ENCODE results near the gene XPO5. TPM values are rescaled to one million over a fixed set of nuclear protein-coding genes. Genes with fewer than 3 reads are reported as not detected.
A peak's percentile ranks its signal among the peaks of the same experiment; 100 is the strongest.

Gene XPO5
- total RNA-seq, 1 experiment from 2014 or later: 97.8 TPM

GRCh38 chr6:43509142-43509983 lies 66.5 kb downstream of the XPO5 start:
- Mint-ChIP-seq H3K36me3 (peaks cover 31% of the 10 kb centered on the region), H3K4me3 (peak overlapping the region; percentile 88), H3K4me1 (peaks cover 25% of the 10 kb centered on the region), H3K9me3 (no peaks in the 10 kb centered on the region), H3K27ac (no peak overlapping the region), H3K27me3 (ENCODE audit: low read depth) (peaks cover 28% of the 10 kb centered on the region)
- ChIA-PET CTCF (interaction anchor here (0.5 to 3.1 kb wide), 16 partner anchors 8 to 362 kb away, joined by 3 to 31 read pairs (median 4); partner anchors contain the start of genes DNPH1, TJAP1 and ZNF318), POLR2A (interaction anchor here (1.1 to 1.4 kb wide), 3 partner anchors 17 to 581 kb away, joined by 3 to 4 read pairs (median 3); partner anchors contain the start of genes CNPY3 and CUL9)
- ATAC-seq (peak; percentile 3), DNase-seq (ENCODE audit: low spot score) (peak; percentile 40)
- TF ChIP-seq TEAD1 (CRISPR knock-in tag; IDR thresholded peaks at IDR 0.05): no peak
- 0 out of 2 replicates have a peak, but pooled peaks have one; percentile 27 for TF ChIP-seq ZNF219 (CRISPR knock-in tag; IDR thresholded peaks at IDR 0.05; ENCODE audit: borderline replicate concordance)
- peak; percentile 61; the same call in 1 of the 2 replicates for TF ChIP-seq NFE2L1 (CRISPR knock-in tag; IDR thresholded peaks at IDR 0.05)
- peak; percentile 72; the same call in 1 of the 2 replicates for TF ChIP-seq MAX (CRISPR knock-in tag; IDR thresholded peaks at IDR 0.05)
- 0 out of 2 replicates have a peak, but pooled peaks have one; percentile 52 for TF ChIP-seq KAT7 (CRISPR knock-in tag; IDR thresholded peaks at IDR 0.05; ENCODE audit: borderline replicate concordance)
- no peak for TF ChIP-seq ATF3 (CRISPR knock-in tag; conservative IDR thresholded peaks at IDR 0.05)
- 0 out of 2 replicates have a peak, but pooled peaks have one; percentile 20 for TF ChIP-seq USF1 (CRISPR knock-in tag; IDR thresholded peaks at IDR 0.05)

- DNase-seq (ENCODE audit: low spot score): no peak
- Mint-ChIP-seq H3K36me3 (peaks cover 30% of the 10 kb centered on the region), H3K4me1 (peaks cover 25% of the 10 kb centered on the region), H3K9me3 (no peaks in the 10 kb centered on the region), H3K27ac (no peak overlapping the region), H3K27me3 (ENCODE audit: low read depth) (peaks cover 28% of the 10 kb centered on the region), H3K4me3 (peak overlapping the region; percentile 88)
- ATAC-seq: no peak
- POLR2A ChIA-PET: no interaction called here
- TF ChIP-seq ZNF121 (CRISPR knock-in tag; IDR thresholded peaks at IDR 0.05) (no peak), ZNF219 (CRISPR knock-in tag; IDR thresholded peaks at IDR 0.05; ENCODE audit: borderline replicate concordance) (no peak), ZBTB21 (CRISPR knock-in tag; IDR thresholded peaks at IDR 0.05; ENCODE audit: borderline replicate concordance) (no peak), CREM (CRISPR knock-in tag; IDR thresholded peaks at IDR 0.05) (no peak), TEAD1 (CRISPR knock-in tag; IDR thresholded peaks at IDR 0.05) (no peak), FOXK1 (CRISPR knock-in tag; IDR thresholded peaks at IDR 0.05) (no peak), ESRRA (CRISPR knock-in tag; IDR thresholded peaks at IDR 0.05; ENCODE audit: borderline replicate concordance) (no peak), GRHL2 (CRISPR knock-in tag; IDR thresholded peaks at IDR 0.05; ENCODE audit: insufficient replicate concordance, severe bottlenecking) (no peak), PRRX2 (CRISPR knock-in tag; IDR thresholded peaks at IDR 0.05) (no peak), ZNF138 (CRISPR knock-in tag; conservative IDR thresholded peaks at IDR 0.05) (no peak), FOXJ3 (CRISPR knock-in tag; IDR thresholded peaks at IDR 0.05; ENCODE audit: borderline replicate concordance) (no peak), FOXP1 (CRISPR knock-in tag; IDR thresholded peaks at IDR 0.05; ENCODE audit: borderline replicate concordance) (no peak), E2F5 (CRISPR knock-in tag; IDR thresholded peaks at IDR 0.05) (no peak), ZNF281 (CRISPR knock-in tag; IDR thresholded peaks at IDR 0.05) (no peak), JUN (CRISPR knock-in tag; IDR thresholded peaks at IDR 0.05) (no peak), FOXP4 (CRISPR knock-in tag; IDR thresholded peaks at IDR 0.05) (no peak), ZNF396 (CRISPR knock-in tag; IDR thresholded peaks at IDR 0.05; ENCODE audit: borderline replicate concordance) (no peak)
- CTCF ChIA-PET: interaction anchor here (0.5 to 4.6 kb wide), 8 partner anchors 14 to 361 kb away, joined by 3 to 75 read pairs (median 6); partner anchors contain the start of genes DNPH1 and TJAP1
These were observed 67.2 kb downstream of the XPO5 start for GRCh38 chr6:43508481-43509141.

Measured in WTC11 (cell line).